Cerebellar nuclear complex (tissue), 1 donor: ENCODE results near the gene TCF15.
"Not testable (repeated sequence)": the region's sequence is repeated elsewhere in the genome, so short reads cannot be mapped to it uniquely, and the experiment has no call there.

Experiments used
- DNase-seq, 2 experiments: peaks; one replicate each; lab custom pipeline; 2025; lab: John Stamatoyannopoulos, UW

TCF15 gene

GRCh38 chr20:578940-579690 lies 31.0 kb downstream of the TCF15 start:
- DNase-seq: not testable (repeated sequence)

- DNase-seq: no peak
Measured at GRCh38 chr20:577167-577791, 32.8 kb downstream of the TCF15 start.

GRCh38 chr20:576156-576555 lies 34.0 kb downstream of the TCF15 start:
- no peak for DNase-seq

GRCh38 chr20:575230-575629 lies 34.9 kb downstream of the TCF15 start:
- DNase-seq: no peak

- DNase-seq: no peak
Measured at GRCh38 chr20:574297-574942, 35.7 kb downstream of the TCF15 start.

- DNase-seq: no peak
Measured at GRCh38 chr20:573414-574296, 36.5 kb downstream of the TCF15 start.

- DNase-seq: no peak
Measured at GRCh38 chr20:572727-573126, 37.4 kb downstream of the TCF15 start.

GRCh38 chr20:571754-572441 lies 38.2 kb downstream of the TCF15 start:
- DNase-seq: no peak

GRCh38 chr20:568673-569415 lies 41.3 kb downstream of the TCF15 start:
- no peak for DNase-seq

- no peak for DNase-seq
Measured at GRCh38 chr20:568097-568652, 41.9 kb downstream of the TCF15 start.

GRCh38 chr20:564192-564591 lies 45.9 kb downstream of the TCF15 start:
- DNase-seq: no peak

GRCh38 chr20:563187-563586 lies 46.9 kb downstream of the TCF15 start:
- no peak for DNase-seq

GRCh38 chr20:562232-562897 lies 47.7 kb downstream of the TCF15 start:
- DNase-seq: no peak

GRCh38 chr20:561437-562231 lies 48.5 kb downstream of the TCF15 start:
- DNase-seq: peak in 1 of 2 experiments; percentile 54

GRCh38 chr20:560680-561079 lies 49.4 kb downstream of the TCF15 start:
- DNase-seq: no peak

GRCh38 chr20:558117-558516 lies 52.0 kb downstream of the TCF15 start:
- no peak for DNase-seq

- DNase-seq: no peak
Measured at GRCh38 chr20:556984-557383, 53.1 kb downstream of the TCF15 start.

GRCh38 chr20:555976-556385 lies 54.1 kb downstream of the TCF15 start:
- DNase-seq: no peak
